ENCODE results near the gene SLC7A14. TPM values are rescaled to one million over a fixed set of nuclear protein-coding genes. Genes with fewer than 3 reads are reported as not detected.

SLC7A14 gene
- total RNA-seq, 2 donors from 2014 or later = not detected

DNA sequence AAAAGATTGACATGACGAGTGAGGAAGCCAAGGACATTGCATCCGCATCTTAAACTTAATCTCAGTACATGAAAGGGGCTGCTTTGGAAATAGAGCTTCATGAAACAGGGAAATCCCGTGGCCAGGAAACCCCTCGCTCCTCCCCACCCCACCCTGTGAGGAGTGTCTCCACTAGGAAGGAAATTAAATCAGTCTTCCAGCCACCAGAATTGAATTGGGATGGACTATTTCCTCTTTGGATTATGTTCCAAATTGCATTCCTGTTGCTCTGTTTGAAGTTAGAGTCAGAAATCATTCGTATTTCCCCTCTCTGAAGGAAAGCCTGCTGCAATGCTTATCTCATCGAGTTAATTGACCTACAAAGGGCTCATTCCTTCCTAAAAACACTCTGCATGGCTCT is 131.4 kb downstream of the SLC7A14 start:
- no peak for ATAC-seq
- Mint-ChIP-seq H3K4me1 (ENCODE audit: low read depth in 2 of 2) (no peaks in the 10 kb centered on the region), H3K4me3 (no peak overlapping the region), H3K9me3 (no peaks in the 10 kb centered on the region), H3K36me3 (no peaks in the 10 kb centered on the region), H3K27me3 (peaks cover 5 to 19% of the 10 kb centered on the region in 2 donors), H3K27ac (no peak overlapping the region)
- no peak for DNase-seq (ENCODE audit: low spot score)

DNA sequence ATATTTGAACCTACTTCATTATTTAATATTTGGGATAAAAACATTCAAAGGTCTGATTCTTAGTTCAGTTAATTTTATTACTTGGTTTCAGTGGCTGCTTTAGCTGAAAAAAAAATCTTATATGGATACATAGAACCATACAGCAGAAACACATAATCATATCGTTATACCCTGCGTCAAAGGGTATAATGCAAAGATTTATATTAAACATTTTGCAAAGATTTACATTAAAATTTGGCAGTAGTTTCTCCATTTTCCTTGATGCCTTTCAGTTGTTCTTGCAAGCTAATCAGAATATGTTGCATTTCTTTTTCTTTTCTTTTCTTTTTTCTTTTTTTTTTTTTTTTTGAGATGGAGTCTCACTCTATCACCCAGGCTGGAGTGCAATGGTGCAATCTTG is 135.8 kb downstream of the SLC7A14 start:
- H3K9me3 Mint-ChIP-seq = no peaks in the 10 kb centered on the region
- no peak overlapping the region for H3K4me3 Mint-ChIP-seq
- DNase-seq (ENCODE audit: low spot score) = no peak
- H3K4me1 Mint-ChIP-seq (ENCODE audit: low read depth in 2 of 2) = no peaks in the 10 kb centered on the region
- ATAC-seq = no peak
- H3K27me3 Mint-ChIP-seq = peaks cover 5 to 10% of the 10 kb centered on the region in 2 donors
- H3K27ac Mint-ChIP-seq = no peak overlapping the region
- no peaks in the 10 kb centered on the region for H3K36me3 Mint-ChIP-seq

DNA sequence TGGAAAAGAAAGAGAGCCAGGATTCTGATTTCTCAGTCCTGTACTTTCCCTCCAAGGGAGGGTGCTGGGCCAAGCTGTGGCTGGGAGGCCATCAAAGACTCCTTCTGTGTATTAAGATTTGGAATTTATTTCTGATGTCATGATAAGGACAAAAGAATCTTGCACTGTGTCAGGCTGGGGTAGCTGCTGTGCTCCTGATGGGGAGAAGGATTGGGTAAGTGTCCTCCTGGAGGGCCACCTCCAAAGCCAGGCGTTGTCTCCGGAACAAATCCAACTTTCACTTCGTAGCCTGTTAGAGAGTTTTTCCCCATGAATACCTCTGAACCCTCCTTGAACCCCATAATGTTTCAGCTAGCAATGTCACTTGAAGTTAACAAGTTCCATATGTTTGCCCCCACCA is 137.3 kb downstream of the SLC7A14 start:
- DNase-seq (ENCODE audit: low spot score) (no peak), ATAC-seq (no peak)
- peaks cover 0 to 6% of the 10 kb centered on the region in 2 donors for H3K27me3 Mint-ChIP-seq
- H3K4me3 Mint-ChIP-seq = no peak overlapping the region
- no peaks in the 10 kb centered on the region for H3K9me3 Mint-ChIP-seq
- H3K4me1 Mint-ChIP-seq (ENCODE audit: low read depth in 2 of 2) = no peaks in the 10 kb centered on the region
- H3K36me3 Mint-ChIP-seq = no peaks in the 10 kb centered on the region
- H3K27ac Mint-ChIP-seq = no peak overlapping the region

DNA sequence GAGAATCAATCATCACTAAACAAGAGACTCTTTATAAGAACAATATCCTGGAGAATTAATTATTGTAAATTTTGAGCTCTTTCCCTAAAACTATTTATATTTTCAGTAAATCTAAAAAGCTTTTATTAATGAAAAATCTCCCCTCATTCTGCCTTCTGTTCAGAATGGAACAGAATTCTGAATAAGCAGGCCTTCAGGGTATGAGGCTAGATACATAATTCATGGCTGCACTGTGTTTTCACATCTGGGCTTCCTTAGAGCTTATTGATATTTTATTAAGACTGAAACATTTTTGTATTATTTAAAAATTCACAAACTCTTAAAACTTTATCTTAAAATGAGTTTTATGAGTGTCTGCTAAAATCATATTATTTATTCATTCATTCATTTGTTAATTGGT is 142.4 kb downstream of the SLC7A14 start:
- Mint-ChIP-seq H3K4me3 (no peak overlapping the region), H3K36me3 (no peaks in the 10 kb centered on the region), H3K27ac (no peak overlapping the region), H3K9me3 (no peaks in the 10 kb centered on the region), H3K4me1 (ENCODE audit: low read depth in 2 of 2) (no peaks in the 10 kb centered on the region), H3K27me3 (peaks cover 16 to 17% of the 10 kb centered on the region in 2 donors)
- ATAC-seq (no peak), DNase-seq (ENCODE audit: low spot score) (no peak)

DNA sequence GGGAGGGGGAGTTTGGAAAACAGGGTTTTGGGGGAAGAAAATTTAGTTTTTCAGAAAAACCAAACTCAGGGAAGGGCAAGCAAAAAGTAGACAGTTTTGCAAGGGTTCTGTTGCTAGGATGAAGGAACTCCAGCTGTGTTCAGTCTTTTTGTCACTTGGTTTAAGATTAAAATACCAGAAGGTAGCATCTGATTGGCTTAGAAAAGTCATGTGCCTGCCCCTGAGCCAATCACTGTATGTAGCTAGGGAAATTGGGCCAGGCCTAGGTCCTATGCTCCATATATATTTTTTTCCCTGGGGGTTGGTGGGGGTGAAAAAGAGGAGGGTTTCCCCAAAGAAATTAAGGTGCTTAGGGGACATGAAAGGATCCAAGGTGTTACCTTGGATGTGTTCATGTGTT is 142.9 kb downstream of the SLC7A14 start:
- DNase-seq (ENCODE audit: low spot score) (no peak), ATAC-seq (no peak)
- no peaks in the 10 kb centered on the region for H3K36me3 Mint-ChIP-seq
- no peaks in the 10 kb centered on the region for H3K4me1 Mint-ChIP-seq (ENCODE audit: low read depth in 2 of 2)
- no peak overlapping the region for H3K27ac Mint-ChIP-seq
- peaks cover 14 to 17% of the 10 kb centered on the region in 2 donors for H3K27me3 Mint-ChIP-seq
- no peak overlapping the region for H3K4me3 Mint-ChIP-seq
- H3K9me3 Mint-ChIP-seq = no peaks in the 10 kb centered on the region

DNA sequence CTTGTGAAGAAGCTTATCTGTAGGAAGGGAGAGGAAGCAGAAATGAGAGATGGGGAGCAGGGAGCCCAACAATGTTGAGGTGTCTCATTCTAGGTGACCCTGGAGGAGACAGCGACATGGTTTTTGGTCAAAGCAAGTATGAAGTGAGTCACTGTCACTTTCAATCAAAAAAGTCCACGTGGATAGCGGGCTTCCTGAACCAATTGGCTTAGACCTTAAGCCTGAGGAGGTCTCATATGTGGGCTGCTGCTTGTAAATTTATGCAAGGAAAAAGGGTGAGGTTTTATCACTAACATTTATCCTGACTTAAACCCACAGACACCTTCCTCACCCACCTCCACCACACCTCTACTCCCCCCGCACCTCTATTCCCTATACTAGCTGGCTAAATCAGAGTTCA is 144.5 kb downstream of the SLC7A14 start:
- no peaks in the 10 kb centered on the region for H3K4me1 Mint-ChIP-seq (ENCODE audit: low read depth in 2 of 2)
- no peak overlapping the region for H3K4me3 Mint-ChIP-seq
- H3K36me3 Mint-ChIP-seq = no peaks in the 10 kb centered on the region
- H3K27me3 Mint-ChIP-seq = peaks cover 16 to 17% of the 10 kb centered on the region in 2 donors
- H3K27ac Mint-ChIP-seq = no peak overlapping the region
- DNase-seq (ENCODE audit: low spot score) = no peak
- H3K9me3 Mint-ChIP-seq = no peaks in the 10 kb centered on the region
- no peak for ATAC-seq

DNA sequence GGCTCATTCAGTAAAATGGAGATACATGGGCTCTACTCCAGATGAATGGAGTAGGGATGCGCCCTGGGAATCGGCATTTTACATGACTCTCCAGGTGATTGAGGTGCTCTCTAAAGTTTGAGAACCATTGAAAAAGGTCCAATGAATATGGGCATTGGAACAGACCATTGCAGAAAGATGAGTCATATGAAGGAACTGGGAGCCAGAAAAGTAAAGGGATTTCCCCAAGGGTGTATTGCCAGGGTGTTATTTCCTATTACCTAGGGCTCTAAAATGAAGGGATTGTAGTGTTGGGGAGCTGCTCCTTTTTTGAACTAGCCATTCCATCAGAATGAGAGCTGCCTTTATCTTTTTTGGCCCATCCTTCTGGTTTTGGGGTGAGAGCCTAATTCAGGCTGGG is 145.5 kb downstream of the SLC7A14 start:
- Mint-ChIP-seq H3K4me3 (no peak overlapping the region), H3K27me3 (peaks cover 16 to 17% of the 10 kb centered on the region in 2 donors), H3K9me3 (no peaks in the 10 kb centered on the region), H3K27ac (no peak overlapping the region), H3K36me3 (no peaks in the 10 kb centered on the region), H3K4me1 (ENCODE audit: low read depth in 2 of 2) (no peaks in the 10 kb centered on the region)
- DNase-seq (ENCODE audit: low spot score) (no peak), ATAC-seq (no peak)

DNA sequence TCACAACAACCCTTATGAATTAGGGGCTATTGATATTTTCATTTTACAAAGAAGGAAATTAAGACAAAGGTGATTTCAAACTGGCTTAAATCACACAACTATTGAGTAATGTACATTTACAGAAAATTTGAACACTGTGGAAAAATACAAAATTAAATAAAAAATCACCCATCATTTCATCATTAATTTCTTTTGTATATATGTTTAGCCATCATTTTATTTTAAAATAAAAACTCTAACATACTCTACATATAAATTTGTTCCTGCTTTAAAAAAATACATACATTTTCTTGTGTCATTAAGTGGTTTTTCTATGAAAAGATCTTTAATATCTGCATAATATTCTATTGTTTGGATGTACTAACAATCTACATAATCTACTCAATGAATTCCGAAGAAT is 147.0 kb downstream of the SLC7A14 start:
- Mint-ChIP-seq H3K27ac (no peak overlapping the region), H3K36me3 (no peaks in the 10 kb centered on the region), H3K4me3 (no peak overlapping the region)

DNA sequence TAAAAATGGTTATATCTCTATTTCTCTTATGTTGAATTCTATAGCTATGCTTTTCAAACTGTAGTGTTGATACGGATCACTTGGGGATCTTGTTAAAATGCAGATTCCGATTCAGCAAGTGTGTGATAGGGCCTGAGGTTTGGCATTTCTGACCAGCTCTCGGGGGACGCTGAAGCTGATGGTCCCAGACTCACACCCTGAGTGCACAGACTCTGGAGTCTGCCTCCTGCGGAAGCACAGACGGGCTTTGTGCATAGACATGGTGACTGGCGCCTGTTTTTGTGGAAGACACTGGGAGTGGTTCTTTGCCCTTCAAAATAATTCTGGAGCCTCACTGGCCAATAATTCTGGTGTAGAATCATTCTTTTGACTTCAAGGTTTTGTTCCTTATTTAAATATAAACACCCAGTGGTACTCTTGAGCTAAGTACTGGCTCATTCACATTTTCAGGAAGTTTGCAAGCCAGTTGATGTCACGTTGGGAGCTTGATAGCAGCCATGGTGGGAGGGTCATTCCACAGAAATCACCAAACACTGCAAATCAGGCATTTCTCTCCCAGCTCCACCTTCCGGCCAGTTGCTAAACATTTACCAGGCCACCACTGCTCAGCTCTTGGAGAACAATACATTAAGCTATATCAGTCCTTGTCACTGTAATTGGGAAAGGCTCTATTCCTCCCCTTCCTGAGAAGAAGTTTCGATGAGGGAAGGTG is 148.0 kb downstream of the SLC7A14 start:
- Mint-ChIP-seq H3K4me3 (no peak overlapping the region), H3K27ac (no peak overlapping the region), H3K36me3 (no peaks in the 10 kb centered on the region), H3K27me3 (peaks cover 16% of the 10 kb centered on the region in 2 donors), H3K4me1 (ENCODE audit: low read depth in 2 of 2) (no peaks in the 10 kb centered on the region), H3K9me3 (no peaks in the 10 kb centered on the region)
- no peak for ATAC-seq
- no peak for DNase-seq (ENCODE audit: low spot score)

More for the DNA sequence above, 147.0 kb downstream of the SLC7A14 start:
- DNase-seq (ENCODE audit: low spot score) (no peak), ATAC-seq (no peak)
- Mint-ChIP-seq H3K27me3 (peaks cover 16 to 17% of the 10 kb centered on the region in 2 donors), H3K9me3 (no peaks in the 10 kb centered on the region), H3K4me1 (ENCODE audit: low read depth in 2 of 2) (no peaks in the 10 kb centered on the region)

DNA sequence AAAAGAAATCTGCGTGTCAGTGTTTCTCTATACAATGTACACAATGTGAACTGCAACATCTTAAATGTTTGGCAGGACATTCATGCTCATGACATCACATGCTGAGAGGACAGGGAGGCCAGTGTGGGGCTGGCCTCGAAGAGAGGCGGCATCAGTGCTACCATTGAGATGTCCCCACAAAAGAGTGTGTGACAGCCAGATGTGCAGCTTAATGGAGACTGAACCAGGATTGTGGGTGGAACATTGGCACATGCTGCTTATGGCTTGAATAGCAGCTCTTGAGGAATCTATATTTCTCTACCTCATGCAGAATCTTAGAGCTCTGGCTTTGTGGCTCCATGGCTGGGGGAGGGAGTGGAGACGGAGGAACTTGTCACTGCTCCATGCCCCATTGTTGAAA is 148.7 kb downstream of the SLC7A14 start:
- no peak for ATAC-seq
- Mint-ChIP-seq H3K27ac (no peak overlapping the region), H3K27me3 (peaks cover 10 to 12% of the 10 kb centered on the region in 2 donors)

DNA sequence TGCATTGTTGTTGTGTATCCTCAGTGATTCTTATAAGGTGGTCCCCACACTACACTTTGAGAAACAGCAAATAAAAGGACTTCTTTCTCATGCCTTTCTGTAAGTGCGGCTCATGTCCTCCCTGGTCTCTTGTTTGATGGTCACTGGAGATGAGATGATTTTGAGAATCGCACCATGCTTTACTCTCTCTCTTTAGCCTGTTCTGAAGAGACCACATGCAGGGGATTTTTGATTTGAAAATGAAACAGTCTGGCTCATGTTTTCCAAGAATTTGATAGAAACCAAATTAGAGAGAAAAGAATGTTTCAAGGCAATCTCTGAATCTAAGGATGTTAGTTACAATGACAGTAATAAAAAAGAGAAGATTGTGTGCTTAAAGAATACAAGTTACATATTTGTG is 149.2 kb downstream of the SLC7A14 start:
- ATAC-seq (no peak), DNase-seq (ENCODE audit: low spot score) (no peak)
- no peaks in the 10 kb centered on the region for H3K4me1 Mint-ChIP-seq (ENCODE audit: low read depth in 2 of 2)
- peaks cover 10 to 12% of the 10 kb centered on the region in 2 donors for H3K27me3 Mint-ChIP-seq
- no peaks in the 10 kb centered on the region for H3K36me3 Mint-ChIP-seq
- no peaks in the 10 kb centered on the region for H3K9me3 Mint-ChIP-seq
- no peak overlapping the region for H3K4me3 Mint-ChIP-seq
- H3K27ac Mint-ChIP-seq = no peak overlapping the region

More for the DNA sequence above, 148.7 kb downstream of the SLC7A14 start:
- no peak overlapping the region for H3K4me3 Mint-ChIP-seq
- H3K4me1 Mint-ChIP-seq (ENCODE audit: low read depth in 2 of 2) = no peaks in the 10 kb centered on the region
- no peak for DNase-seq (ENCODE audit: low spot score)
- no peaks in the 10 kb centered on the region for H3K9me3 Mint-ChIP-seq
- no peaks in the 10 kb centered on the region for H3K36me3 Mint-ChIP-seq

DNA sequence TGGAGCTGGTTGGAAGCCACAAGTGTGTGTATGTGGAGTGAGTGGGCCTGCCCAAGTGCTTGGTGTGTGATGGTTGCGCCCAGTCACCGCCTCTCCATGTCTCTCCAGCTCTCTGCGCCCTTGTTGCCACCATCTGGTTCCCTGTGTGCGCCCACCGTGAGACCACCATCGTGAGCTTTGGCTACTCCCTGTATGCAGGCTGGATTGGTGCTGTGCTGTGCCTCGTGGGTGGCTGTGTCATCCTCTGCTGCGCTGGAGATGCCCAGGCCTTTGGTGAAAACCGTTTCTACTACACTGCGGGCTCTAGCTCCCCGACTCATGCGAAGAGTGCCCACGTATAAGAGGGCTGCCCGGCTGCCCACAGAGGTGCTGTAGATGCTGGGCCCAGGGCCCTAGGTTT is 153.5 kb downstream of the SLC7A14 start:
- ATAC-seq (no peak), DNase-seq (ENCODE audit: low spot score) (no peak)
- no peaks in the 10 kb centered on the region for H3K9me3 Mint-ChIP-seq
- peaks cover 3 to 8% of the 10 kb centered on the region in 2 donors for H3K4me1 Mint-ChIP-seq (ENCODE audit: low read depth in 2 of 2)
- H3K4me3 Mint-ChIP-seq = no peak overlapping the region
- peaks cover 8 to 19% of the 10 kb centered on the region in 2 donors for H3K27me3 Mint-ChIP-seq
- H3K36me3 Mint-ChIP-seq = no peaks in the 10 kb centered on the region
- no peak overlapping the region for H3K27ac Mint-ChIP-seq

DNA sequence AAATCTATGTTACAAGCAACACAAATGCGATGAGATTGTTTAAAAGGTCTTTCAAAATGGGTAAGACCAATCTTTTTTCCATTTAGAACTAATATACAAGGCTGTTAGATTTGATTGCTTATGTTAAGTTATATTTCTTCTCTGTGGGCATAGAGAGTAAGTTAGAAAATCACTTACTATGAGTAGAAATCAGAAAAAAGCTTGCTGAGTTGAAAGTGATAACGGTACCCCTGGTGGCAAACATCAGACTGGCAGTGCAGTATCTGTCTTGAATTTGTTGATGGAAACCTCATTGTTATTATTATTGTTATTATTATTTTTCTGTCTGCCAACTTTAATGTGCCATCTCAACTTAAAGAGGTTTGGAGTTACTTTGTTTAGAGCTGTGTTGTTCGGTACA is 154.8 kb downstream of the SLC7A14 start:
- Mint-ChIP-seq H3K36me3 (no peaks in the 10 kb centered on the region), H3K9me3 (no peaks in the 10 kb centered on the region), H3K27me3 (peaks cover 6 to 19% of the 10 kb centered on the region in 2 donors), H3K4me3 (no peak overlapping the region), H3K4me1 (ENCODE audit: low read depth in 2 of 2) (peaks cover 7 to 8% of the 10 kb centered on the region in 2 donors), H3K27ac (no peak overlapping the region)
- DNase-seq (ENCODE audit: low spot score) (no peak), ATAC-seq (no peak)

DNA sequence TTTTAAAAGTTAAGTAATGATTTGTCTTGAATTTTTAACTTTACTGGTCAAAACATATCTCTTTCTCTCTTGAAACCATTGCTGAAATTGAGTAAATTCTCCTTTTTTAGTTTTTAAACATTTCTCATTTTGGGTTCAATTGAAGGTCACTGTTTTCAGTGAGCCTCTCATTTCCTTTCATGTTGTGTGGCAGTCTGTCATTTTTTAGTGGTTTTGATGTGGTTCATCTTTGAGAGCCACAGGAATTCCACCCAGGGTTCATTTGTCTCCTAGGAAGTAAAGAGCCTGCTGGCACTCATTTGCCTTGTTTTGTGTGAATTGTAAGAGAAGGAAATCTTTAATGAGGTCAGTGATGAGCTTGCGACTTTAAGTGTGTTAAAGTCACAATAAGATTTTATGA is 156.8 kb downstream of the SLC7A14 start:
- peaks cover 8 to 19% of the 10 kb centered on the region in 2 donors for H3K27me3 Mint-ChIP-seq

DNA sequence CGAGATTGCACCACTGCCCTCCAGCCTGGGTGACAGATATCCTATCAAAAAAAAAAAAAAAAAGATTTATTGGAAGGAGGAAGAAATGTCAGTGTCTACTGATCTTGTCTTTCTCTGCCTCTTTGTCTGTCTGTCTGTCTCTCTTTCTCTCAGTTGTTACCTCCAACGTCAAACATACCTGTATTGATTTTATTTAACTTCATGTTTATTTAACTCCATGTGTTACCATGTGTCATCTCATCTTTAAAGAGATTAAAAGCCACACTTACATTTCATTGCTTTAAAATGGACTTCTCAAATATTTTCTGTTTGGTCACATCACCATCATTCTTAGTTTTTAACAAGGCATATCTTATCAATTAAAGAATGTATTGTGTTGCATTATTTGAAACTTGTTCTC is 157.8 kb downstream of the SLC7A14 start:
- no peak overlapping the region for H3K4me3 Mint-ChIP-seq
- no peak for DNase-seq (ENCODE audit: low spot score)
- H3K27me3 Mint-ChIP-seq = peaks cover 8 to 19% of the 10 kb centered on the region in 2 donors
- peaks cover 8% of the 10 kb centered on the region in 2 donors for H3K4me1 Mint-ChIP-seq (ENCODE audit: low read depth in 2 of 2)
- no peaks in the 10 kb centered on the region for H3K9me3 Mint-ChIP-seq
- no peaks in the 10 kb centered on the region for H3K36me3 Mint-ChIP-seq
- ATAC-seq = no peak
- H3K27ac Mint-ChIP-seq = no peak overlapping the region

More for the DNA sequence above, 156.8 kb downstream of the SLC7A14 start:
- DNase-seq (ENCODE audit: low spot score) (no peak), ATAC-seq (no peak)
- Mint-ChIP-seq H3K9me3 (no peaks in the 10 kb centered on the region), H3K27ac (no peak overlapping the region), H3K4me1 (ENCODE audit: low read depth in 2 of 2) (peaks cover 8% of the 10 kb centered on the region in 2 donors), H3K4me3 (no peak overlapping the region), H3K36me3 (no peaks in the 10 kb centered on the region)

All from natural killer cell treated with Interleukin-12 subunit alpha and Interleukin-12 subunit beta and Interleukin-15 and Interleukin-18, amount 100 ng/mL, for 72 hours (primary cell).